SK-N-MC (cell line): Measurements from ENCODE around the gene DLG2.

Source experiments
- EZH2 ChIP-seq: fragments of 200-600 bp; sonication (generic); IDR thresholded peaks from one replicate; pipeline ENCODE4 v1.6.1; 2017; ENCODE audit warnings: antibody characterized with exemption
- FOXP2 ChIP-seq: optimal IDR thresholded peaks from 2 replicates; pipeline ENCODE3; 2011; ENCODE audit warnings: mild to moderate bottlenecking, moderate library complexity; ENCODE audit not compliant: insufficient read depth; ENCODE audit errors: extremely low read length, control extremely low read depth
- POLR2AphosphoS5 ChIP-seq: IDR thresholded peaks from 2 replicates; pipeline ENCODE4 v1.6.1; 2012; ENCODE audit warnings: mild to moderate bottlenecking, low read depth, low read length, borderline replicate concordance

GRCh38 chr11:85634747-85635146 is 7.6 kb upstream of the DLG2 start:
- no peak for TF ChIP-seq POLR2AphosphoS5
- TF ChIP-seq EZH2, result no peak
- no peak for TF ChIP-seq FOXP2
